EH (cell line): ENCODE measurements around the gene TCAP.
"Not testable (repeated sequence)": the region's sequence is repeated elsewhere in the genome, so short reads cannot be mapped to it uniquely, and the experiment has no call there.

Experiments
- DNase-seq: peaks from one replicate; pipeline ENCODE4 v3.0.0-alpha.2; 2015; ENCODE audit warnings: low read depth

The TCAP gene

GRCh38 chr17:39683295-39683939, 18.3 kb downstream of the TCAP start:
- no peak for DNase-seq

DNA sequence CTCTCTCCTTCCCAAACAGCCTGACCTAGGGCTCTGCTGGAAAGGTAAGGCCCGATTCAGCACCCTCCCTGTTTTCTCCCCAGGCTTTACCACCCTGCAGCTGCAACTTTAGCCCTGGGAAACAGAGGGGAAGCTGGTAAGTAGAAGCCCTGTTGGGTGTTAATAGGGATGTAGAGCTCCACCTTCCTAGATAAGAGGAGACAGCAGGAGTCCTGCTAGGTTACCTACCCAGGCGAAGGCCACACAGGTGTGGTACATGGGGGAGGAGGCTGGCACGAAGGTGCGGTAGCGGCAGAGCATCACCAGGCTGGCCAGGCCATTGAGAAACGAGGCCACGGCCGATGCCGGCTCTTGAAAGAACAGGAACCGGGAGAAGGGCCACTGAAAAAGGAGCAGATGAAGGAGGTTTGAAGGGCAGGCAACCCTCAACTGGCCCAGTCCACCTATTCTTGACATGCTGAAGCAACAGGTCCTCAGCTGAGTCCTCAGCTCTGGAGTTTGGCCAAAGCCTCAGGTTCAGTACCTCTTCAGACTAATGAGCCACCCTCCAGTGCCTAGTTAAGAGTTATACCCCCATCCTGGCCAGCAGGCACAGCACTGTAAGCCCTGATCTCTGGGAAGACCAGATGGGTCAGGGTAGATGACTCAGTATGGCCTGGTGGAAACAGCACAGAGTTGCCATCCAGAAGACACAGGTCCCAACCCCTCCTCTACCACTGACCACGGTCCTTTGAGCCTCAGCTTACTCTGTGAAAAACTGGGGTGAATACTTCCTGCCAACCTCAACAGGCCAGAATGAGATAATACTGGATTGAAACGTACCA, 19.4 kb downstream of the TCAP start:
- no peak for DNase-seq

DNA sequence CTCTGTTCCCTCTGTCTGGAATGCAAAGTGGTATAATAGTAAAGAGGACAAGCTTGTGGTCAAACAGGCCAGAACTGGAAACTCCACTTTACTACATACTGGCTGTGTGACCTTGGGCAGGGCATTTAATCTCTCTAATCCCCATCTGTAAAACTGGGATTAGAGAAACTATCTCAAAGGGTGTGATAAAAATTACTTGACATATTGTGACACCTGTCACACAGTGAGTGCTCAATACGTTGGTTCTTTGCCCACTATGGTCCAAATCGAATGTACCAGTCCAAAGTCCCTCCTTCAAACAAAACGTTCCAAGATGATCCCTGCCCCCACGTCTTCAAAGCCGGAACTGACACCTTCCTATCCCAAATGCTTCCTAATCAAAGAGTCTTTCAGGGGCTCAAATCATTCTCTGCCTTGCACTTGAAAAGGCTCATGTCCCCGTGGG, 22.0 kb downstream of the TCAP start:
- DNase-seq = no peak

DNA sequence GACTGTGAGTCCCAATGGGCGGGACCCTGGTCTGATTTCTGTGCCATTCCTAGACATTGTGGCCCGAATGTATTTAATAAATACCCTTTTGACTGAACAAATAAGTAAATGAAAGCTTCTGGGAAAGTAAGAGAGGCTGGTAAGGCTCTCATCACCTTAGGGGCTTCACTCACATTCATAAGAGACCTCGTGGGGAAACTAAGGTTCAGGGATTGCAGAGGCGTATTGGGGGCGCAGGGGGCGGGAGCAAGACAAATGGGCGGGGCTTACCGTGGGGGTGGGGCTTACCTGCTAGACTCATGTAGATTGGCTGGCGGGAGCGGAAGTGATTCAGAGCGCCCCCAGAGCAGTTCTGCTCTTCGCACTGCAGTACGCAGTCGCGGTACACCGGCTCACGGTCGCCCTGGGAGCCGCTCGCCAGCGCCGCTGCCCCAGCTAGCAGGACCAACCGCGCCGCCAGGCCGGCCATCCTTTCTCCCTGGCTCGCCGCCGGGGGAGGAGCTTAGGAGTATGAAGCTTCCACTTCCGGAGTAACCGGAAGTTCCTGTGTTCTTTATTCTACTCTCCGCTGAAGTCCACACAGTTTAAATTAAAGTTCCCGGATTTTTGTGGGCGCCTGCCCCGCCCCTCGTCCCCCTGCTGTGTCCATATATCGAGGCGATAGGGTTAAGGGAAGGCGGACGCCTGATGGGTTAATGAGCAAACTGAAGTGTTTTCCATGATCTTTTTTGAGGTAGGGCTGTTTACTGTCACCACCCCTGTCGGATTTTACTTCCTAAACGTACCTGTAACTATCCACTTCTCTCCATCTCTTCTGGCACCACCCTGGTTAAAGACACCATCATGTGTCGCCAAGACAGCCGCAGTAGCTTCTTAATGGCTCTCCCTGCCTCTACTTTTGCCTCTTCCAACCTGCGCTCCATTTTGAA, 22.7 kb downstream of the TCAP start, which contains the start of gene PGAP3:
Gene PGAP3, minus strand, starts transcription at position 512 of the 929 bp plus-strand sequence. Its CDS starts 43 bp downstream, at position 469.
- peak; percentile 92 for DNase-seq

DNA sequence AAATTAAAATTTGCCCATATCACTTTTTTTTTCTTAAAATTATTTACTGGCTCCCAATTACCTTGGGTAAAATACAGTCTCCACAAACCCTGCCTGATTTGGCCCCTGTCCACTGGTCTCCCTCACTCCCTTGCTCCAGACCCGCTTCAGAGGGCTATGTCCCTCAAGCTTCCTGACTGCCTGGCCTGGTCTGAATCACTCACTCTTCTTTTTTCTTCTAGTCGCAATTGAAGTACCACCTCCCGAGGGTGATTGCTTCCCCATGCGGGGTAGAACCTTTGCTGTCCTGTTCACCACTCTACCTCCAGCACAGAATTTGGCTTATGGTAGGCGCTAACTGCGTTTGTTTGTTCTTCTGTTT, 23.3 kb downstream of the TCAP start:
- peak; percentile 27 for DNase-seq

- DNase-seq = no peak
These were observed 23.8 kb downstream of the TCAP start for GRCh38 chr17:39688945-39689344.

DNA sequence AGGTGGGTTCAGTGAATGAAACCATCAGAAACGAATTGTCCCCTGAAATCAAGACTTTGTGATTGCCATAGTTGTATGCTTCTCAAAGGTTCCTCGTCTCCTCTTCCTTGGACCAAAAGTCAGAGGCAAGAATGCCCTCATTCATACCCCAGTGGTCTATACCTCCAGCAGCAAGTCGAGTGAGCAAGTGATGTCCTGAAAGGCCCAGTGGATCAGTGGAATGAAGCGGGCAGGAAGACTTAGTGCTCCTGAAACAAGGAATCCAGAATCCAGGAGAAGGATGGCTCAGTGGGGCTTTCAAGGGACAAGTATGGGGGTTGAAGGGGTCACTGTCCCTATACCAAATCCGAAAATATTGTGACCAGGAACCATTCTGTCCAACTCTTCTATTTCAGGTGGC, 29.4 kb downstream of the TCAP start:
- DNase-seq = no peak

DNA sequence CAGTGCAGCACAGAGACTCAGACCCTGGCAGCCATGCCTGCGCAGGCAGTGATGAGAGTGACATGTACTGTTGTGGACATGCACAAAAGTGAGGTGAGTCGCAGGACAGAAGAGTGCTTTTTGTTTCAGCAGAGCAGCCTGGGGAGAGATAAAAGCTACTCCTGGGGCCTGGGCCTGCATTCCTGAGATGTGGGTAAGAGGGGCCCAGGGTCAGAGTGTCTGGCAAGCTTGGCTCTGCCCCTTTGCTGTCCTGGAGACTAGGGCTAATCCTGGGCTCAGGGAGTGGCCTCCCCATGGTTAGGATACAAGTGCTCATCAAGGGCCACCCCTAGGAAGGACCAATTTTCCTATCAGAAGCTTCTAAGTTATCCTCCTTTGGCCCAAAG, 29.9 kb downstream of the TCAP start:
- no peak for DNase-seq

- no peak for DNase-seq
These were observed 31.6 kb downstream of the TCAP start for GRCh38 chr17:39696731-39697130.

DNA sequence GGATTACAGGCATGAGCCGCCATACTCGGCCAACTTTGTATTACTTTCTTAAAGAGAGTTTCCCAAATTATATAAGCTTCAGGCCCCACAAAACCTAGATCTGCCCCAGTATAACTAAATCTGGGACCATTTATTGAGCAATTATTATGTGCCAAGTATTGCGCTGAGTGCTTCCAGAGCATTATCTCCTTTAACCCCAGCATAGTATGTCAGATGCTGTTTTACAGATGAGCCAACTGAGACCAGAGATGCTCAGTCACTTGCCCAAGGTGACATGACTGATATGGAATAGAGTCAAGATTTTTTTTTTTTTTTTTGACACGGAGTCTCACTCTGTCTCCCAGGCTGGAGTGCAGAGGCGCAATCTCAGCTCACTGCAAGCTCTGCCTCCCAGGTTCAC, 32.8 kb downstream of the TCAP start:
- no peak for DNase-seq

DNA sequence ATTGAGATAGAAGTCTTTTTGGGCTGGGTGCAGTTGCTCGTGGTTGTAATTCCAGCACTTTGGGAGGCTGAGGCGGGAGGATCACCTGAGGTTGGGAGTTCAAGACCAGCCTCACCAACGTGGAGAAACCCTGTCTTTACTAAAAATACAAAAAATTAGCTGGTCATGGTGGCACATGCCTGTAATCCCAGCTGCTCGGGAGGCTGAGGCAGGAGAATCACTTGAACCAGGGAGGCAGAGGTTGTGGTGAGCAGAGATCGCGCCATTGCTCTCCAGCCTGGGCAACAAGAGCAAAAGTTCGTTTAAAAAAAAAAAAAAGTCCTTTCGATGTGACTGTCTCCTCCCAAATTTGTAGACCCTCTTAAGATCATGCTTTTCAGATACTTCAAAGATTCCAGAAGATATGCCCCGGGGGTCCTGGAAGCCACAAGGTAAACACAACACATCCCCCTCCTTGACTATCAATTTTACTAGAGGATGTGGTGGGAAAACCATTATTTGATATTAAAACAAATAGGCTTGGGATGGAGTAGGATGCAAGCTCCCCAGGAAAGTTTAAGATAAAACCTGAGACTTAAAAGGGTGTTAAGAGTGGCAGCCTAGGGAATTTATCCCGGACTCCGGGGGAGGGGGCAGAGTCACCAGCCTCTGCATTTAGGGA, 34.1 kb downstream of the TCAP start:
- not testable (repeated sequence) for DNase-seq

DNA sequence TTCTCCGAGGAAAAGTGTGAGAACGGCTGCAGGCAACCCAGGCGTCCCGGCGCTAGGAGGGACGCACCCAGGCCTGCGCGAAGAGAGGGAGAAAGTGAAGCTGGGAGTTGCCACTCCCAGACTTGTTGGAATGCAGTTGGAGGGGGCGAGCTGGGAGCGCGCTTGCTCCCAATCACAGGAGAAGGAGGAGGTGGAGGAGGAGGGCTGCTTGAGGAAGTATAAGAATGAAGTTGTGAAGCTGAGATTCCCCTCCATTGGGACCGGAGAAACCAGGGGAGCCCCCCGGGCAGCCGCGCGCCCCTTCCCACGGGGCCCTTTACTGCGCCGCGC, 34.6 kb downstream of the TCAP start, which contains the start of gene ERBB2:
Gene ERBB2, plus strand, starts transcription at position 247 of the 330 bp plus-strand sequence. CDS start 175 bp downstream, outside the sequence.
- peak; percentile 85 for DNase-seq

- peak; percentile 32 for DNase-seq
These were observed 35.2 kb downstream of the TCAP start for GRCh38 chr17:39700148-39700987.

DNA sequence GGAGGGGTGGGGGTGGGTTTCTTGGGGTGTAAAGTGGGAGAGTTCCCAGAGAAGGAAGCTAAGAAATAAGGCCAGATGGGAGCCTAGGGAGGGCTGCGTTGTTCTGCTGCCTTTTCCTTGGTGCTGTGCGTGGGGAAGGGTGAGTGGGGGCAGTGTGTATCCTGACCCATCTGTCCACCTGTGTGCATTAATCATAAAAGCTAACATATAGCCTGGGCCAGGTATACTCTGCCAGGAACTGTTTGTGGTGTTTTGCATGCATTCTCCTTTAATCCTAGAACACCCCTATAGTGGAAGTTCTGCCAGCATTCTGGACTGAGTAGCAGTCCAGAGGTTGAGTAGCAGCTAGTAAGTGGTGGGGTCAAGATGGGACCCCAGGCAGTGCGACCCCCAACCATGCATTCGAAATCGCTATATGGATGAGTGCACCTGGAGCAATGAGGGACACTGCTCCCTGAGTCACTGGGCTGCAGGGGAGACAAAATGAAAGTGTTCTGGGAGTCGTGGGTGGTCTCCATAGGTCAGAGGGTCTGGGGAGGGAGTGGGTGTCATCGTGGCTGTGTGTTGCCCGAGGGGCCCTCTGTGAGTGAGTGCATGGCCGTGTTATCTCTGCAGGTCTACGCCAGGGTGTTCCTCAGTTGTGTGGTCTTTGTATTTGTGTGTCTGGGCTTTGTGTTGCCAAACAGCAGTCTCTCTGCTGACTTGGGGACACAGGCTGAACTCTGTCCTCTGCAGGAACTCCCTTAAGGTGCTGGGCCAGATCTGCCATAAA, 36.0 kb downstream of the TCAP start:
- no peak for DNase-seq

- peak; percentile 15 for DNase-seq
These were observed 36.8 kb downstream of the TCAP start for GRCh38 chr17:39701784-39702422.

DNA sequence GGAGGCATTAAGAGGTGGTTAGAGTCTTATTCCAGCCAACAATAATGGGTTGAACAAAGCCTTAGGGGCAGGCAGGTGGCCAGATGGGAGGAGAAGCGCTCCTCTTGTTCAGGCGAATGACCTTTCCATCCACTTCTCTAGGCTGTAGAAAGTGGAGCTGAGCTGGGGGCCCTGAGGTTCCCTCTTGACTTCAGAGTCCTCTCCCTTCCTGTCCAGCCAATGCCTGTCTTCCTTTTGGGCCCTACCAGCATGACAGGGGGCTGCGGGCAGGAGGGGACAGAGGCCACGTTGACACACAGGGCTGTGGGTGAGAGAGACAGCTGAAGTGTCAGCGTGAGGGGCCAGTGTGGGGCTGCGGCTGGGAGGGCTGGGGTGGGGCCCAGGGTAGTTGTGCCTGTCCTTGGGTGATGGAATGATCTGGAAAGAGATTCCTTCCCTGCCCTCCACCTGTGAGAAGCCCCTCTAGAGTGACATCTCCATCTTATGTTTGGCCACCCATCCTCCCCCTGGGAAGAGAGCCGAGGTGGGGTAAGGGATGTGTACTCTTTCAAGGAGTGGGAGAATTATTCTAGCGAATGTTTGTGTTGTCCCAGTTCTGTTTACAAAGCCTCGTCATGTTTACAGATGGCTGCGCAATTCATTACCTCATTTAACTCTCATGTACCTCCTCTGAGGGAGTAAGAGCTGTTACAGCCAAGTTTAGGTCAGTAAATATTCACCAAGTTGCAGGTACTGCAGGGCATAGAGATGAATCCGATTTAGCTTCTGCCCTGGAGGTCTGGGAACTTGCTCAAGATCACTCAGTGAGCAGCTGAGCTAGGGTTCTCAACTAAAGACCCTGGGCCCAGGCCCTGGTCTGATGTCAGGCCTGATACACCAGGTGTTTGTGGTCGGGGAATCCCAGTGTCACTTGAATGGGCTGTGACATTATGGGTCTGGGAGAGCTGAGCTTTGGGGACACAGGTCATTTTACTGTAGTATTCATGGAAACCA, 38.0 kb downstream of the TCAP start:
- no peak for DNase-seq

DNA sequence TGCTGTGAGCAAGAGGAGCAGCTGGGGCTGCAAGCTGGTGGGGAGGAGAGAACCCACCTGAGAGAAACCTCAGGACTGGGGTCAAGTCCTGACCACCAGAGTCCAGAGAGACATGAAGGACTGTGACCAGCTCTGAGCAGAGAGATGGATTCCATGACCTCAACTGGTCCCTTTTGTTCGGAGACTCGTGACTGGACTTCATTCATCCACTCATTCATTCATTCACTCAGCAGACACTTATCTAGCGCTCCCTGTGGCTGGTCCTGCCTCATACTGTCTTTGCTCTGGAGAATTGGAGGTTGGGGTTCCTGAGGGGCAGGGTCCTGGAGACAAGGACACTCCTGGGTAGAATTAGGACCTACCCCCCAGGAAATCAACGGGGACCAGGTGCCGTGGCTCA, 38.8 kb downstream of the TCAP start:
- no peak for DNase-seq

GRCh38 chr17:39704821-39705551, 39.8 kb downstream of the TCAP start:
- DNase-seq = peak; percentile 41
